H1 (cell line): ENCODE data around the gene MKI67. TPM values are rescaled to one million over a fixed set of nuclear protein-coding genes. Genes with fewer than 3 reads are reported as not detected.

Source experiments
- CHD7 ChIP-seq: fragments of 300-600 bp; sonication (generic); IDR thresholded peaks from 2 replicates; pipeline ENCODE4 v1.7.1; 2012; ENCODE audit warnings: low read length, moderate library complexity, mild to moderate bottlenecking, inconsistent platforms; ENCODE audit not compliant: insufficient replicate concordance
- CREB1 ChIP-seq: IDR thresholded peaks from 2 replicates; pipeline ENCODE4 v1.6.1; 2012; ENCODE audit warnings: inconsistent platforms
- HDAC6 ChIP-seq: IDR thresholded peaks from one replicate; pipeline ENCODE4 v1.7.1; 2012; ENCODE audit warnings: low read depth, mild to moderate bottlenecking, inconsistent platforms, low read length, moderate library complexity
- NRF1 ChIP-seq: IDR thresholded peaks from 2 replicates; pipeline ENCODE4 v1.6.1; 2011; ENCODE audit warnings: mild to moderate bottlenecking, low read depth, low read length, improper control_type of control experiment
- POLR2AphosphoS5 ChIP-seq: IDR thresholded peaks from 2 replicates; pipeline ENCODE4 v1.6.1; 2011; ENCODE audit warnings: low read depth, low read length
- RXRA ChIP-seq: IDR thresholded peaks from 2 replicates; pipeline ENCODE4 v1.6.1; 2011; ENCODE audit warnings: low read depth, mild to moderate bottlenecking, low read length, moderate library complexity; ENCODE audit not compliant: insufficient read depth
- polyA plus RNA-seq, 7 experiments: library from polyadenylated mRNA; depleted of rRNA in 3 of 7; stranded (reverse) in 5 of 7; unstranded in 2 of 7; fragments of >200 nt in 5 of 7; fragments of 200-250 nt in 2 of 7; gene quantifications; 1 replicate in 5 of 7; 2 replicates in 1 of 7; 4 replicates in 1 of 7; pipeline versions ENCODE4 v1.2.1 to v1.2.3, GENCODE V29; 2011 to 2013; ENCODE audit warnings: missing spikeins in 2 of 7, mixed read lengths in 2 of 7
- total RNA-seq: library from RNA; stranded (reverse); fragmentation: NEBNext Ultra II Directional; extraction: Animal tissue kit (Norgen Biotek cat#: 25700); gene quantifications from 2 replicates; pipeline ENCODE4 v1.2.1, GENCODE V29; 2021

Gene MKI67
- total and polyA plus RNA-seq, 2 of the 8 experiments (the other 6 are each of a cell fraction or from before 2014, with no cell fraction given) = 15.8 to 85.1 TPM

GRCh38 chr10:128173386-128173785, 47.2 kb upstream of the MKI67 start (continued):
- TF ChIP-seq CHD7 (no peak), NRF1 (no peak), POLR2AphosphoS5 (no peak), HDAC6 (no peak), RXRA (no peak), CREB1 (no peak)
